ENCODE data around the gene DNAI7.

DNA sequence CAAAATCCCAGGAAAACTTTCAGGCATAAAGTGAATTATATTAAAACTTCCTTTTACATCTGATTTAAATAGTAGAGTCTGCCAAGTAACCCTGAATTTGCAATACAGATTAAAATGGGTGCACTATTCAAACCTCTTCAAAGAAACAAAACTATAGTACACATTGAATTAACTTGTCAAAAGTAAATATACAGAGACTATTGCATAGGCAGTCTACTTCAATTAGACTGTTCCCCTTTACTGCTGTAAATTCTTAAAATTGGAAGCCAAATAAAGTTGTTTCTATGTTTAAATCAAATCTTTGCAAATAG is 48.7 kb upstream of the DNAI7 start:
- TF ChIP-seq CTCF (IDR thresholded peaks at IDR 0.05) = no peak
- TF ChIP-seq EP300 (IDR thresholded peaks at IDR 0.05) = no peak
